PFSK-1 (cell line): ENCODE results near the gene TMEM143.

Source experiments
- FOXP2 ChIP-seq: optimal IDR thresholded peaks from 2 replicates; pipeline ENCODE3; 2011; ENCODE audit warnings: borderline replicate concordance, control low read depth, inconsistent platforms; ENCODE audit not compliant: insufficient read depth; ENCODE audit errors: extremely low read length, extremely low read depth
- POLR2AphosphoS5 ChIP-seq: IDR thresholded peaks from 2 replicates; pipeline ENCODE4 v1.6.1; 2012; ENCODE audit warnings: low read depth, mild to moderate bottlenecking, control low read depth, low read length, moderate library complexity
- SIN3A ChIP-seq: IDR thresholded peaks from 2 replicates; pipeline ENCODE4 v1.6.1; 2012; ENCODE audit warnings: mild to moderate bottlenecking, low read length, moderate library complexity, borderline replicate concordance; ENCODE audit not compliant: insufficient read depth
- TAF1 ChIP-seq: IDR thresholded peaks from 2 replicates; pipeline ENCODE4 v1.6.1; 2012; ENCODE audit warnings: low read length, control low read depth, borderline replicate concordance; ENCODE audit not compliant: insufficient read depth
- TF ChIP-seq, protein P1 (sequence below), 2 experiments: IDR thresholded peaks; 2 replicates each; pipeline versions ENCODE4 v1.6.1 to v1.8.0; 2011 to 2012; ENCODE audit warnings: low read depth in 2 of 2, low read length in 2 of 2, control low read depth in 1 of 2, inconsistent platforms in 1 of 2, mild to moderate bottlenecking in 1 of 2, moderate library complexity in 1 of 2; ENCODE audit not compliant: insufficient read depth in 1 of 2

The TMEM143 gene

DNA sequence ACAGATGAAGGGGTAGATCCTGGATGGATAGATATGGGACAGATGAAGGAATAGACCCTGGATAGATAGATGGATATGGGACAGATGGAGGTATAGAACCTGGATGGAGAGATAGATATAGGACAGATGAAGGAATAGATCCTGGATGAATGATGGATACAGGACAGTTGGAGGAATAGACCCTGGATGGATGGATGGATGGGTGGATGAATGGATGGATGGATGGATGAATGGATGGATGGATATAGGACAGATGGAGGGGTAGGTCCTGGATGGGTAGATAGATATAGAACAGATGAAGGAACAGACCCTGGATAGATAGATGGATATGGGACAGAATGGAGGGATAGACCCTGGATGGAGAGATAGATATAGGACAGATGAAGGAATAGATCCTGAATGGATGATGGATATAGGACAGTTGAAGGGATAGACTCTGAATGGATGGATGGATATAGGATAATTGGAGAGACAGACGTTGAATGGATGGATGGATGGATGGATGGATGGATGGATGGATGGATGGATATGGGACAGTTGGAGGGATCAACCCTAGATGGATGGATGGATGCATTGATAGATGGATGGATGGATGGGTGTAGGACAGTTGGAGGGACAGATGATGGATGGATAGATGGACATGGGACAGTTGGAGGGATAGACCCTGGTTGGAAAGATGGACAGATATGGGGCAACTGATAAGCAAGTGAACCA is 61.7 kb downstream of the TMEM143 start:
- TF ChIP-seq, protein P1, sequence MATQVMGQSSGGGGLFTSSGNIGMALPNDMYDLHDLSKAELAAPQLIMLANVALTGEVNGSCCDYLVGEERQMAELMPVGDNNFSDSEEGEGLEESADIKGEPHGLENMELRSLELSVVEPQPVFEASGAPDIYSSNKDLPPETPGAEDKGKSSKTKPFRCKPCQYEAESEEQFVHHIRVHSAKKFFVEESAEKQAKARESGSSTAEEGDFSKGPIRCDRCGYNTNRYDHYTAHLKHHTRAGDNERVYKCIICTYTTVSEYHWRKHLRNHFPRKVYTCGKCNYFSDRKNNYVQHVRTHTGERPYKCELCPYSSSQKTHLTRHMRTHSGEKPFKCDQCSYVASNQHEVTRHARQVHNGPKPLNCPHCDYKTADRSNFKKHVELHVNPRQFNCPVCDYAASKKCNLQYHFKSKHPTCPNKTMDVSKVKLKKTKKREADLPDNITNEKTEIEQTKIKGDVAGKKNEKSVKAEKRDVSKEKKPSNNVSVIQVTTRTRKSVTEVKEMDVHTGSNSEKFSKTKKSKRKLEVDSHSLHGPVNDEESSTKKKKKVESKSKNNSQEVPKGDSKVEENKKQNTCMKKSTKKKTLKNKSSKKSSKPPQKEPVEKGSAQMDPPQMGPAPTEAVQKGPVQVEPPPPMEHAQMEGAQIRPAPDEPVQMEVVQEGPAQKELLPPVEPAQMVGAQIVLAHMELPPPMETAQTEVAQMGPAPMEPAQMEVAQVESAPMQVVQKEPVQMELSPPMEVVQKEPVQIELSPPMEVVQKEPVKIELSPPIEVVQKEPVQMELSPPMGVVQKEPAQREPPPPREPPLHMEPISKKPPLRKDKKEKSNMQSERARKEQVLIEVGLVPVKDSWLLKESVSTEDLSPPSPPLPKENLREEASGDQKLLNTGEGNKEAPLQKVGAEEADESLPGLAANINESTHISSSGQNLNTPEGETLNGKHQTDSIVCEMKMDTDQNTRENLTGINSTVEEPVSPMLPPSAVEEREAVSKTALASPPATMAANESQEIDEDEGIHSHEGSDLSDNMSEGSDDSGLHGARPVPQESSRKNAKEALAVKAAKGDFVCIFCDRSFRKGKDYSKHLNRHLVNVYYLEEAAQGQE (IDR thresholded peaks at IDR 0.05; ENCODE audit: insufficient read depth in 1 of 2, low read depth in 2 of 2, low read length in 2 of 2) = no peak
- no peak for TF ChIP-seq SIN3A
- no peak for TF ChIP-seq POLR2AphosphoS5
- TF ChIP-seq TAF1 = no peak
- no peak for TF ChIP-seq FOXP2

GRCh38 chr19:48297975-48298374 is 65.8 kb downstream of the TMEM143 start:
- TF ChIP-seq SIN3A (no peak), FOXP2 (no peak), TAF1 (no peak), POLR2AphosphoS5 (no peak)
- TF ChIP-seq, protein P1 (IDR thresholded peaks at IDR 0.05; ENCODE audit: insufficient read depth in 1 of 2, low read depth in 2 of 2, low read length in 2 of 2) = no peak

DNA sequence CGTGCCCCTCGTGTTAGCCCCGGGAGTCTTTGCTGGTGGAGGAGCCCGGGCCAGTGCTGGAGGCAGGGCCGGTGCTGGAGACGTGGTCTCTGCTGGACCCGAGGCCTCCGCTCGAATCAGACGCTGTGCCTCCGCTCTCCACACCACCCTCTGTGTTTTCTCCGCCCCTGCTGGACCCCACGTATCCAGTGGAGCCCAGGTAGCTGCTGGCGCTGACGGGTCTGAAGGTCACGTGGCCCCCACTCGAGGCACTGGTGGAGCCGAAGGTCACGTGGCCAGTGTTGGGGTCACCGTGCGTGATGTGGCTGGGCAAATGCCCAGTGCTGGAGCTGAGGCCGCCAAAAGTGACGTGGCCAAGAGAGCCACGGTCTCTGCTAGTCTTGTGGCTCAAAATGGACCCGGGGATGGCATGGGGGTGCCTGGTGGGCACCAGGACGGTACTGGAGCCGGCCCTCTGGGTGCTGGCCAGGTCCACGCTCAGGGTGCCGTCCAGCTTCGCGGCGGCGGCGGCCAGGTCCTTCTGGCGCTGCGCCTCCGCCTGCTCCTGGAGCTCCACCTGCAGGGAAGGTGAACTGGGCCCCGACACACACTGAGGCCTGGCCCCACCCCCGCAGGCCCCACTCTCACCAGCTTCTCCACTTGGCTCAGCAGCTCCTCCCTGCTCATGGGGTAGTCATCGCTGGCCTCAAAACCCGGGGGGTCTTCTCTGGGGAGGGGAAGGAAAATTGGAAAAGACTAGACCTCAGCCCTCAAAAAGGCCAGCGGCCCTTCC is 66.6 kb downstream of the TMEM143 start:
- TF ChIP-seq TAF1 = no peak
- TF ChIP-seq FOXP2 = no peak
- TF ChIP-seq, protein P1 (IDR thresholded peaks at IDR 0.05; ENCODE audit: insufficient read depth in 1 of 2, low read depth in 2 of 2, low read length in 2 of 2) = no peak
- TF ChIP-seq SIN3A = no peak
- TF ChIP-seq POLR2AphosphoS5 = no peak

DNA sequence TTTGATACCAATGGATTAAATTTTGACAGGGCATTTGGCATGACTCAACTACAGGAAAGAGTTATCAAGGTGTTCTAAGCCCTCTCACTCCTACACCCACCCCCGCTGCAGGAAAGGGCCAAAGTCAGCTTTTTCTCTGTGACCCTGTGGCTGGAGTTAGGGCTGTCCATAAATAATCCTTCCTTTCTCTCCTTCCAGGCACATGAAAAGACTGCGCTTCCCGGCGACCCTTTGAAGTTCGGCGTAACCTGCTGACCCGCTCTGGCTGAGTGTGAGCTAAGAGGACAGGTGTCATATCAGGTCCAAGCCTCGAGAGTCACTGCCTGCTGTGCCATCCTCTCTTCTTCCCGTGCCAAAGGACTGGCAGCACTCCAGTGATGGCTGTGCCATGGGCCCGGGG is 68.3 kb downstream of the TMEM143 start:
- TF ChIP-seq, protein P1 (IDR thresholded peaks at IDR 0.05; ENCODE audit: insufficient read depth in 1 of 2, low read depth in 2 of 2, low read length in 2 of 2) = no peak
- no peak for TF ChIP-seq FOXP2
- TF ChIP-seq POLR2AphosphoS5 = no peak
- TF ChIP-seq TAF1 = no peak
